ENCODE results near the gene LUC7L2. TPM values are rescaled to one million over a fixed set of nuclear protein-coding genes. Genes with fewer than 3 reads are reported as not detected.

Gene LUC7L2
- total RNA-seq, 1 donor from 2014 or later: 45.2 TPM

DNA sequence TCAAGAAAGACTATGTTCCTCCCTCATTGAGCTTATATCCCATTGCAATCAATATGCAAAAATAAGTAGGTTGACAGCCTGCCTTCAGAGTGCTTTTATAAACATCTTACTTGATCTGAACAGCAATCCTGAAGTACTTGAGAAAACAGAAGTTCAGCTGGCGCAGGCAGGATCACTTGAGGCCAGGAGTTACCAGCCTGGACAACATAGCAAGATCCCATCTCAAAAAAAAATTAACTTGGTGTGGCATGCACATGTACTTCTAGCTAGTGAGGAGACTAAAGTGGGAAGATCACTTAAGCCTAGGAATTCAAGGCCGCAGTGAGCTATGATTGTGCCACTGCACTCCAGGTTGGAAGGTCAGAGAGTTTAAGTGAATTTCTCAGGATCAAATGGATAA is 30.1 kb downstream of the LUC7L2 start:
- TF ChIP-seq CTCF (IDR thresholded peaks at IDR 0.05; ENCODE audit: borderline replicate concordance): no peak
- intact Hi-C loops (cut with micrococcal nuclease): no loop called here
- DNase-seq: no peak

DNA sequence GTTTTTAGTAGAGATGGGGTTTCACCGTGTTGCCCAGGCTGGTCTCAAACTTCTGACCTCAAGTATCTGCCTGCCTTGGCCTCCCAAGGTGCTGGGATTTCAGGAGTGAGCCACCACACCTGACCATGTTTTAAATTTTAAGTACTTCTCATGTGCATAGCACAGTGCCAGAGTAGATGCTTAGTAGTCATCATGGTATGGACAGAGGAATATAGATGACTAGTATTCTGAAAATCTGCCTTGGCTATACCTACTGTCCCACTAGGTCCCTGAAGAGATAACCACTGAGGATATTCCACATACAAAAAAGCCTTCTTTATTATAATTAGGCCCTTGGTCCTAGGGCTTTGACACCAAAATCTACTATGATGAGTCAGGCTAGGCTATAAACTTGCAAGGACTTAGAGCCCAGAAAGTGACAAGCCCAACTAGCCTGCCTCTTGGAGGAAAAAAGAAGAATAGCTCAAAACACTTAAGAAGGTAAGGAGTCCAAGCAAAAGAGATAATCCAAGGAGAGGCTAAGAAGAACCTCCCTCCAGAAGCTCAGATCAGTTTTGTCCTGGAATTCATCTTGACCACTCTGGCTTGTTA is 34.0 kb downstream of the LUC7L2 start:
- TF ChIP-seq CTCF (IDR thresholded peaks at IDR 0.05; ENCODE audit: borderline replicate concordance): no peak
- H3K4me1 ChIP-seq: peaks cover 25% of the 10 kb centered on the region
- H3K36me3 ChIP-seq: peaks cover 48% of the 10 kb centered on the region
- no peaks in the 10 kb centered on the region for H3K27me3 ChIP-seq (ENCODE audit: low read depth)
- intact Hi-C loops (cut with micrococcal nuclease): no loop called here
- H3K9me3 ChIP-seq (replicated peaks): no peaks in the 10 kb centered on the region
- no peak overlapping the region for H3K27ac ChIP-seq (replicated peaks)
- no peak for DNase-seq
- H3K4me3 ChIP-seq: no peak overlapping the region

More for the DNA sequence above, 30.1 kb downstream of the LUC7L2 start:
- no peaks in the 10 kb centered on the region for H3K27me3 ChIP-seq (ENCODE audit: low read depth)
- peaks cover 17% of the 10 kb centered on the region for H3K4me1 ChIP-seq
- H3K36me3 ChIP-seq: peaks cover 38% of the 10 kb centered on the region
- no peaks in the 10 kb centered on the region for H3K9me3 ChIP-seq (replicated peaks)
- H3K27ac ChIP-seq (replicated peaks): no peak overlapping the region
- no peak overlapping the region for H3K4me3 ChIP-seq

GRCh38 chr7:139394540-139394939 is 34.8 kb downstream of the LUC7L2 start:
- Histone ChIP-seq H3K9me3 (replicated peaks) (no peaks in the 10 kb centered on the region), H3K4me1 (peaks cover 25% of the 10 kb centered on the region), H3K27me3 (ENCODE audit: low read depth) (no peaks in the 10 kb centered on the region), H3K36me3 (peaks cover 55% of the 10 kb centered on the region), H3K4me3 (no peak overlapping the region), H3K27ac (replicated peaks) (no peak overlapping the region)
- DNase-seq: no peak
- intact Hi-C loops (cut with micrococcal nuclease): no loop called here
- TF ChIP-seq CTCF (IDR thresholded peaks at IDR 0.05; ENCODE audit: borderline replicate concordance): no peak

GRCh38 chr7:139396323-139396951 is 36.7 kb downstream of the LUC7L2 start:
- peaks cover 63% of the 10 kb centered on the region for H3K36me3 ChIP-seq
- intact Hi-C loops (cut with micrococcal nuclease): no loop called here
- TF ChIP-seq CTCF (IDR thresholded peaks at IDR 0.05; ENCODE audit: borderline replicate concordance): no peak
- no peaks in the 10 kb centered on the region for H3K27me3 ChIP-seq (ENCODE audit: low read depth)
- H3K27ac ChIP-seq (replicated peaks): no peak overlapping the region
- no peaks in the 10 kb centered on the region for H3K9me3 ChIP-seq (replicated peaks)
- no peak for DNase-seq
- no peak overlapping the region for H3K4me3 ChIP-seq
- H3K4me1 ChIP-seq: peaks cover 24% of the 10 kb centered on the region

- intact Hi-C loops (cut with micrococcal nuclease): no loop called here
These were observed 37.5 kb downstream of the LUC7L2 start for GRCh38 chr7:139397192-139397591.

More at GRCh38 chr7:139397192-139397591, 37.5 kb downstream of the LUC7L2 start:
- no peaks in the 10 kb centered on the region for H3K9me3 ChIP-seq (replicated peaks)
- no peak for TF ChIP-seq CTCF (IDR thresholded peaks at IDR 0.05; ENCODE audit: borderline replicate concordance)
- no peak overlapping the region for H3K27ac ChIP-seq (replicated peaks)
- H3K4me1 ChIP-seq: peaks cover 20% of the 10 kb centered on the region
- H3K36me3 ChIP-seq: peaks cover 65% of the 10 kb centered on the region
- H3K27me3 ChIP-seq (ENCODE audit: low read depth): no peaks in the 10 kb centered on the region
- no peak overlapping the region for H3K4me3 ChIP-seq
- DNase-seq: no peak
